GM12892 (cell line): ENCODE measurements around the gene AEBP1.

Source experiments
- DNase-seq: peaks from one replicate; pipeline ENCODE4 v3.0.0; 2011; ENCODE audit not compliant: insufficient read length
- FAIRE-seq: peaks from 2 replicates; lab custom pipeline; 2011; peaks lifted over from hg19 to GRCh38; lab: Jason Lieb, UNC
- POLR2A ChIP-seq: IDR thresholded peaks from 2 replicates; pipeline ENCODE4 v1.6.1; 2011; ENCODE audit warnings: low read depth, low read length, control low read depth
- POLR2AphosphoS5 ChIP-seq: IDR thresholded peaks from 2 replicates; pipeline ENCODE4 v1.6.1; 2011; ENCODE audit warnings: low read depth, low read length, control low read depth
- TAF1 ChIP-seq: IDR thresholded peaks from 2 replicates; pipeline ENCODE4 v1.6.1; 2011; ENCODE audit warnings: low read depth, mild to moderate bottlenecking, control low read depth, low read length, borderline replicate concordance

Gene AEBP1

DNA sequence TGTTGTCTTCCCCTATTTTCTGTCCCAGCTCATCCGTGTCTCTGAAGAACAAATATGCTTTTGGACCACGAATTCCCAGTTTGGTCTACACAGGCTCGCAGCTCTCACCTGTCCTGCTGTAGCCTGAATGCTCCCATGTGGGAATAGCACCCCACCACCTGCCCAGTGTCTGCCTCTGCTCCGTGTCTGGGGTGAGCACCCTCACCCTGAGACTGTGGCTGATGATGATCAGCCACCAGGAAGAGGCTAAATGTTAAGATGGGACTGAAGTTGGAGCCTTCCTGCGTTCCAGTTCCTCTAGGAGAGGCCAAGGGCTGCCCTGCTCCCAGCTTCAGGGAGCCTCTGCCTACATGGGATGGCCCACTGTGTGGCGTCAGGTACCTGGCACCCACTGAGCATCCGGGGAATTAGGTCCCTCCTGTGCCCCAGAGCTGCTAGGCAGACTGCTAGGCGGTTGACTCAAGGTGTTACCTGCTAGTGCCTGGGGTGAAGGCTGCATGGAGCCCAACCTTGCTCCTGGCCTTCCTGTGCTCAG lies 42.4 kb upstream of the AEBP1 start:
- no peak for TF ChIP-seq POLR2A
- no peak for TF ChIP-seq POLR2AphosphoS5
- no peak for TF ChIP-seq TAF1
- DNase-seq (no peak), FAIRE-seq (no peak)

DNA sequence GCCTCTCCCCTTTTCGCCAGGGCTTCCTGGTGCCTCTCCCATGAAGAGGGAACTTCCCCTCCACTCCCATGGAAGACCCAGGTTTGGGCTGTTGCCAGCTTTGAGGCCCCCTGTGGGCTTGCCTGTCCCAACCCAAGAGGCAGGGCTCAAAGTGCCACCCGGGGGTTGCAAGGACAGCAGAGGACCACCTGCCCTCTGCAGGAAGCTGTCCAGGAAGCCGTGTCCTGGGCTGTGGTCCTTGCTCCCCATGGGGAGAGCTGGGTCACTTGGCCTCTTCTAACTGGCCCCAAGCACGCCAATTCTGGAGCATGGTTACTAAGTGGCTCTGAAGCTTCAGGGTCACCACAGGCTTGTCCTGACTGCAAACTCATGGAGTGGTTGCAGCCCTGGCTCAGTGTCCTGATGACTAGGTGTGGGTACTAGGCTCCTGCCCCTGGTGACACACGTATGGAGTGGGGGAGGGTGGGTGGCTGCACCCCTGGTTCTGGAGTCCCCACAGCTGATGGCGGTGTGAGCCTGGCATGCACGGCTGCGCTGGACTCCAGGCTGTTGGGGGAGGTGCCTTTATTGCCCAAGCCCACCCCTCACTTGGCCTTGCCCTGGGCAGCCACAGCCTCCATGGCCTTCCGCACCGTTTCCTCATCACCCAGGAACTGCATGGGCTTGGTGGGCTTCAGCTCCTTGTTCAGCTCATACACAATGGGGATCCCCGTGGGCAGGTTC lies 41.8 kb upstream of the AEBP1 start:
- TF ChIP-seq POLR2A: 0 out of 2 replicates have a peak, but pooled peaks have one; percentile 37
- 0 out of 2 replicates have a peak, but pooled peaks have one; percentile 48 for TF ChIP-seq POLR2AphosphoS5
- TF ChIP-seq TAF1: no peak
- DNase-seq (no peak), FAIRE-seq (no peak)

GRCh38 chr7:44062903-44063295 lies 41.2 kb upstream of the AEBP1 start:
- DNase-seq (no peak), FAIRE-seq (no peak)

GRCh38 chr7:44063547-44063893 lies 40.6 kb upstream of the AEBP1 start:
- TF ChIP-seq TAF1 (no peak), POLR2A (no peak)
- DNase-seq (no peak), FAIRE-seq (no peak)

More at GRCh38 chr7:44062903-44063295, 41.2 kb upstream of the AEBP1 start:
- TF ChIP-seq TAF1 (no peak), POLR2A (no peak), POLR2AphosphoS5 (no peak)

DNA sequence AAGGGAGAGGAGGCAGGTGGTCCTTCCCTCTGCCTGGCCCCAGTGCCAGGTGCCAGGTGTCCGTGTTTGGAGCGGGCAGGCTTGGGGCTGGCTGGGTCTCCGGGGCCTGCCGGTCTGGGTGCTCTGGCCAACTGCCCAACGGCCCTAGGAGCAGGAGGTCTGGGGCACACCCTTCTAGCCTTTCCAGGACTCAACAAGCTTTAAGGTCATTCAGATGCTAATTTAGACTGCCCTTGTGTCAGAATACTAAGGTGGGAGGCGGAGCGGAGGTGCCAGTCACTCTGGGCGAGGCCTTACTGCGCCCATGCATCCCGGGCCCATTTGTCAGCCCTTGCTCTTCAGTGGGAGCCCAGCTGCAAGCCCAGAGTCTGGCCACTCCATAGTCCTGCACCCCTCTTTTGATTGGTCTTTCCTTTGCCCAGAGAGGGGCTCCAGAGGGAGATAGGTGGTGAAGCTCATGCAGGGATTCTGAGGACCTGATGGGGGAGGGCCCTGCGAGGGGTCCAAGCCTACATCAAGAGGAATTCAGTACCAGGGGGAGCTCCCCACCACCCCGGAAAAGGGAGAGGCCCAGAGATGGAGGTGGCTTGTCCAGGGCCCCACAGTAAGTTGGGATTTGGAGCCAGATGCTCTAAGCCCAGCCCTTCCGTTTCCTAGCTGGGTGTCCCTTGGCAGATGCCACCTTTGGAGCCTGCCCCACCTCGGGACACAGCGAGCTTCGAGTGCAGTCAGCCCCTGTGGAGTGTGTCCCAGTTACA lies 40.1 kb upstream of the AEBP1 start:
- DNase-seq: no peak
- TF ChIP-seq TAF1: no peak
- 0 out of 2 replicates have a peak, but pooled peaks have one; percentile 16 for TF ChIP-seq POLR2A
- TF ChIP-seq POLR2AphosphoS5: peak; percentile 55; the same call in 1 of the 2 replicates
- FAIRE-seq: no peak

DNA sequence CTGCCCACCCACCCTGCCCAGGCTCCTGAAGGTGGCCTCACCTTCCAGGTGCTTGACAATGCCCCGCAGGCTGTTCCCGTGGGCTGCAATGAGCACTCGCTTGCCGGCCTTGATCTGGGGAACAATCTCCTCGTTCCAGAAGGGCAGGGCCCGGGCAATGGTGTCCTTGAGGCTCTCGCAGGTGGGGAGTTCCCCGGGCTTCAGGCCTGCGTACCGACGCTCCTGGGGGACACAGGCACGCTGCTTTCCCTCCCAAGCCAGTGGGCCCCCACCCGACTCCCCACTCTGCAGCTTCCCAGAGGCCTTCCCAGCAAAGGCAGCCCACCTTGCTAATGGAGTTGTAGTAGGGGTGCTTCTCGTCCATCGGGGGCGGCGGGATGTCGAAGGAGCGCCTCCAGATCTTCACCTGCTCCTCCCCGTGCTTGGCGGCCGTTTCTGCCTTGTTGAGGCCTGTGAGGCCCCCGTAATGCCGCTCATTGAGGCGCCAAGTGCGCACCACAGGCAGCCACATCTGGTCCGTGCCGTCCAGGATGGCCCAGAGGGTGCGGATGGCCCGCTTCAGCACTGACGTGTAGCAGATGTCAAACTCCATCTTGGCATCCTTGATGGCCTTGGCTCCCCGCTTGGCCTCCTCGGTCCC lies 39.2 kb upstream of the AEBP1 start:
- FAIRE-seq (no peak), DNase-seq (no peak)
- TF ChIP-seq TAF1 (no peak), POLR2AphosphoS5 (no peak), POLR2A (no peak)

- TF ChIP-seq POLR2A: no peak
- peak; percentile 23; the same call in 1 of the 2 replicates for TF ChIP-seq POLR2AphosphoS5
- FAIRE-seq (no peak), DNase-seq (no peak)
Observed at GRCh38 chr7:44065431-44066110, 38.6 kb upstream of the AEBP1 start, which contains the start of gene PGAM2. Gene PGAM2, minus strand, starts transcription at chr7:44065567. Its CDS starts 38 bp downstream, at chr7:44065529.

GRCh38 chr7:44066111-44066460 lies 38.1 kb upstream of the AEBP1 start:
- no peak for FAIRE-seq
- TF ChIP-seq POLR2A (0 out of 2 replicates have a peak, but pooled peaks have one; percentile 11), TAF1 (no peak)

GRCh38 chr7:44066494-44067063 lies 37.6 kb upstream of the AEBP1 start:
- FAIRE-seq (no peak), DNase-seq (no peak)
- no peak for TF ChIP-seq POLR2A
- no peak for TF ChIP-seq TAF1
- TF ChIP-seq POLR2AphosphoS5: no peak

More at GRCh38 chr7:44066111-44066460, 38.1 kb upstream of the AEBP1 start:
- DNase-seq: no peak

- no peak for DNase-seq
- TF ChIP-seq POLR2AphosphoS5: no peak
- peak; percentile 23; the same call in 1 of the 2 replicates for TF ChIP-seq POLR2A
- no peak for FAIRE-seq
Observed at GRCh38 chr7:44067064-44067951, 36.8 kb upstream of the AEBP1 start.
